ENCODE measurements around the gene IL36A.
A peak's percentile ranks its signal among the peaks of the same experiment; 100 is the strongest.

IL36A gene, protein sequence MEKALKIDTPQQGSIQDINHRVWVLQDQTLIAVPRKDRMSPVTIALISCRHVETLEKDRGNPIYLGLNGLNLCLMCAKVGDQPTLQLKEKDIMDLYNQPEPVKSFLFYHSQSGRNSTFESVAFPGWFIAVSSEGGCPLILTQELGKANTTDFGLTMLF

DNA sequence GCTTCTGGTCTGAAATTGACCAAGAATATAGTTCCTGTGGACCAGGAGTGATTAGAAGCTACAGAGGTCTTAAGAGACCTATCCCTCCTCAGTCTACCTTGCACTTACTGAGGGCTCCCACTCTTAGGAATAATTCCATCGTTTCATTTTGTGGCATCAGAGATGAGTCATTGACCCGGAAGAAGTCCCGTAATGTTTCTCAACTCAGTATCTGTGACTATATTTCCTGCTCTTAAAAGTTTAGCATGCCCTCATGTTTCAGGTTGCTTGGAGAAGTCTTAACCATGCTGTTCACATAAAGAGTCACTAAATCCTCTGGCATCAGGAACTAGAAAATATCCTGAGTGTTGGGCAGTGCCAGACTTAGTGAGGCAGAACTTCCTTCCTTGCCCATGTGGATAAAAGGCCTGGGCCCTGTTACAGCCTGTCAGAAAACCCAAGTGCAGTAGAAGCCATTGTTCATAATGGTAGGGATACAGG is at the start of gene IL36A:
TSS of gene IL36A (plus strand) at position 430 of the 480 bp plus-strand sequence. CDS start 413 bp downstream, outside the sequence.
- TF ChIP-seq, protein P1, sequence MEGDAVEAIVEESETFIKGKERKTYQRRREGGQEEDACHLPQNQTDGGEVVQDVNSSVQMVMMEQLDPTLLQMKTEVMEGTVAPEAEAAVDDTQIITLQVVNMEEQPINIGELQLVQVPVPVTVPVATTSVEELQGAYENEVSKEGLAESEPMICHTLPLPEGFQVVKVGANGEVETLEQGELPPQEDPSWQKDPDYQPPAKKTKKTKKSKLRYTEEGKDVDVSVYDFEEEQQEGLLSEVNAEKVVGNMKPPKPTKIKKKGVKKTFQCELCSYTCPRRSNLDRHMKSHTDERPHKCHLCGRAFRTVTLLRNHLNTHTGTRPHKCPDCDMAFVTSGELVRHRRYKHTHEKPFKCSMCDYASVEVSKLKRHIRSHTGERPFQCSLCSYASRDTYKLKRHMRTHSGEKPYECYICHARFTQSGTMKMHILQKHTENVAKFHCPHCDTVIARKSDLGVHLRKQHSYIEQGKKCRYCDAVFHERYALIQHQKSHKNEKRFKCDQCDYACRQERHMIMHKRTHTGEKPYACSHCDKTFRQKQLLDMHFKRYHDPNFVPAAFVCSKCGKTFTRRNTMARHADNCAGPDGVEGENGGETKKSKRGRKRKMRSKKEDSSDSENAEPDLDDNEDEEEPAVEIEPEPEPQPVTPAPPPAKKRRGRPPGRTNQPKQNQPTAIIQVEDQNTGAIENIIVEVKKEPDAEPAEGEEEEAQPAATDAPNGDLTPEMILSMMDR (IDR thresholded peaks at IDR 0.05) = no peak

DNA sequence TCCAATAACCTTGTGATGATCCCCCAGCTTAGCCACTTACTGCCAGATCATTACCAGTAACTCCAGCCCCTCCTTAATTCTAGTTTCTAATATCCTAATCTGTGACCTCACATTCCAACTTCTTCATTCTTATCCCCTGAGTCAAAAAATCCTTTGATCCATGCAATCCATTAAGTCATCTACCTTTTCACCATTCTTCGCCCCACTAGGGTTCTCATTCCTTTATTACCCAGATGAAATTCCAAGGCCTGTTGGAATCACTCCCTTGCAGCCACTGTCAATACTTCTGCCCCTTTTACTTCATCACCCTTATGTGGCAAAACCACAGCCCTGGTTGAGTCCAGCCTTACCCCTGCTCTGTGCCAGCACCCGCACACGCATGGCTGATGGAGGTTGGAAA is 47.7 kb upstream of the IL36A start:
- TF ChIP-seq, protein P1 (IDR thresholded peaks at IDR 0.05) = no peak

DNA sequence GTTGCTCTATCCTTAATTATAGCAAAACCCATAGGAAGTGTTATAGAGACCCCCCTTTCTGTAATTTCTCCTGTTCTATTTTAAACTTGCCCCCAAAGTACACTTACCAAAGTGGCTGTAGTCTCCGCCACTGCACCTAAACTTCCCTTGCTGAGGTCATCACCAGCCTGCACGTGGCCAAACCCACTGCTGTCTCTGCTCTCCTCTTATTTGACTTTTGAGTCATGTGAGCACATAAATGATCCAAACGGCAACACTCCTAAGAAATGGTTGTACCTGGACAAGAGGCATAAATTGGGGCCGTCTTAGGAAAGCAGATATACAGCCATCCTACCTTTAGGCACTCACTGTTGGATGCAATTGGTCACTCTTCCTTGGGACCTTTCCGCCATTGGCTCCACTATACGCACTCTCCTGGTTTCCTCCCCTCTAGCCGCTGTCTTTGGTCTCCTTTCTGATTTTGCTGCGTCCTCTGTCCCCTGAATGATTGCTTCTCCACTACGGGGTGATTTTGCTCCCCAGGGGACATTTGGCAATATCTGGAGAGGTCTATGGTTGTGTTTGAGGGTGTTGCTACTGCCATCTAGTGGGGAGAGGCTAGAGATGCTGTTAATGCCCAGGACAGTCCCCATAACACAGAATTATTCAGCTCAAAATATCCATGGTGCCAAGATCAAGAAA is 46.7 kb upstream of the IL36A start:
- TF ChIP-seq, protein P1 (IDR thresholded peaks at IDR 0.05) = peak; percentile 81

DNA sequence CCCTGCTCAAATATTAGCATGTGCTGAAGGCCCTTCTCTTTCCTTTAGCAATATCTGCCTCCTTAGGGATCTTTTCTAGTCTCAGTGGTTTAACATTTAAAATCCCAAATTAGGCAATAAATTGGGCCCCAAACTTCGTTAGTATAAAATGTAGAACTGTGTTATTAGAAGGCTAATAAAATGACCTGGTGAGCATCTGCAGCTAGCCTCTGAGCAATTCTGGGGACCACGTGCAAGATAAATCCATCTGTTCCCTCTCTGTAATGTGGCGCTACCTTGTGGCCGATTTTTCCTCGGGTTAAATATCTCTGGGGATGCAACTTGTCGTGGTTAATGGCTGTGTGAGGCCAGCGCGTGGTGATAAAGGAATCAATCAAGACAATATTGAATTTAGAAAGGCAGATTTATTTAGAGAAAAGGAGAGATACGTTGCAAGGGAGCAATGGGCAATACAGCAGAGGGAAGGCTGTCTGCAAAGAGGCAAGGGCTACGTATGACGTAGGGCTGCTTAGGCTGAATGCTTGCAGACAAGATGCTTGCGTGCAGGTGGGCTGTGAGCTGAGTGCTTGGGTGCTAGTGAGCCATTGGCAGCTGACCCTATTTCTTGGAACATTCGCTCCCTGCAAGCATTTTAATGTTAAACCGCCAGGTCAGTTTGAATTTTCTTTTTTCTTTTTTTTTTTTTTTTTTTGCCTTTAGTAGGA is 46.0 kb upstream of the IL36A start:
- TF ChIP-seq, protein P1 (IDR thresholded peaks at IDR 0.05) = peak; percentile 25; the same call in 1 of the 2 replicates

DNA sequence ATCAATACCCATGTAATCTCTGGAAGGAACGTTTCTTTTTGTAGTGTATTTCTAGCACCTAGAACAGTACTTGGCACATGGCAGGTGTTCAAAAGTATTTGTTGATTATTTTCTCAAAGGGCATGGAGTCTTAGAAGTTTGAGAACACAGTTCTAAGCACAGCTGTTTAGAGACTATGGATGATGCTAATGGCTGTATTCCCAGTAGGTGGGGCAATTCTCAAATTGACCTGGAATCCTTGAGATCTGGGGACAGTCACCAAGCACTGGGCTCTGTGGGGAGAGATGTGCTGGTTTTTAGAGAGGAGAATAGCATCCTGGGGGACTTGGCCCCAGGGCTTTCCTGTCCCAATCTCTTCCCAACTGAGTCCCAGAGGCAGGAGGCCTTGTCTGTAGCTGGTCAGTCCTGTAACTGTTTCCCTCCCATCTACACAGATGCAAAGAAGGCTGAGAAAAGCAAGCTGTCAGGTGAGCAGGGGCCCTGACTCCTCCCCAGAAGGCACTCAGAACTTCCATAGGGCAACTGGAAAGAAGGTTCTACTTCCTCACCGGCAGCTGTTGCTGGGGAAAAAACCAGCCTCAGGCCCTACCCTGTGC is 44.9 kb upstream of the IL36A start:
- TF ChIP-seq, protein P1 (IDR thresholded peaks at IDR 0.05) = no peak

DNA sequence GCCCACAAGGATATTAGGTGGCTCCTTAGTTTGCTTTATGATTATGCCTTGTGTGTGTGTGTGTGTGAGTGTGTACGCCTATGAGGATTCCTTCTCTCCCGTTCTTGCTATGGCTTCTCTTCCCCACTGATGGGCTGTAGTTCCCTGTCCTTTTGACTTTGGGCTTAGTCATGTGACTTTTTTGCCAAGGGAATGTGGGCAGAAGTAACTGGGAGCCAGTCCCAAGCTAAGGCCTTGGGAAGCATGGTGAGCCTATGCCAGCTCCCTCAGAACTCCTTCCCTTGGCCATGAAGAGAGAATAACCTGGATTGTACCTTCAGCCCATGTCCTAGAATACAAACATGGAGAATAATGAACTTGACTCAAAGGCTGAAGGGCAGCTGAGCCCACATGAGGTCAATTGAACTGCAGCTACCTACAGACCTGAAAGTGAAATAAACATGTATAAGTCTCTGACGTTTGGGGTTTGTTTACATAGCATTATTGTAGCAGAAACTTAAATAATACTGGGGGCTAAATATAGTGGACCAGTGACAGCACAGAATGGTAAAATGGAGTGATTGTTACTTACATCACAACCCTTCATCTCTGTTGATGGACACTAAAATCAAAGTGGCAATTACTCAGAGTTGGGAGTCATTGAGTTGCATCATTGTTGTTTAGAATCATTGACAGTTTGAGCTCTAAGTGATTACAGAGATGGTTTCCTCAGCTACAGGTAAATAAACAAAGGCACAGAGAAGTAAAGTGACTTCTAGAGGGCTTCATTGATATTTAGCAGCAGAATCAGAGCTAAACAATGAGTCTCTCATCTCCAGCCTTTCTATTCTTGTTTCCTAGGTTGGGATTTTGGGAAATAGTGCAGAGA is 42.7 kb upstream of the IL36A start:
- TF ChIP-seq, protein P1 (IDR thresholded peaks at IDR 0.05) = no peak

DNA sequence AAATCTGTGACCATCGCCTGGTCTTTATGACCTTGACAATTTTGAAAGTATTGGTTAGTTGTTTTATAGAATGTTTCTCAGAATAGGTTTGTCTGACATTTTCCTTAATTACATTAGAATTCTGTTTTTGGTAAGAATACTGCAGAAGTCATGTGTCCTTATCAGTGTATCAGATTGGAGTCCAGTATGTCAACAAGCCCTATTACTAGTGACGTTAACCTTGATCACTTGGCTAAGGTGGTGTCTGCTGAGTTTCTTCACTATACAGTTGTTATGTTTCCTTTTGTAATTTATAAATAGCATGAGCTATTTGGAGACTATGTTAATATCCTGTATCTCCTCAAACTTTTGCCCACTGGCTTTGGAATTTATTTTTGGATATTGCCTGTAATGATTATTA is 38.2 kb upstream of the IL36A start:
- TF ChIP-seq, protein P1 (IDR thresholded peaks at IDR 0.05) = no peak
